M059J (cell line): ENCODE results near the gene FARP1. TPM values are rescaled to one million over a fixed set of nuclear protein-coding genes. Genes with fewer than 3 reads are reported as not detected.
"Not testable (repeated sequence)": the region's sequence is repeated elsewhere in the genome, so short reads cannot be mapped to it uniquely, and the experiment has no call there.

Experiments
- DNase-seq: peaks from one replicate; pipeline ENCODE4 v3.0.0-alpha.2; 2012; ENCODE audit warnings: low read depth
- total RNA-seq: library from RNA; depleted of rRNA; stranded (reverse); fragments of >200 nt; shearing (Covaris generic); gene quantifications from 2 replicates; pipeline ENCODE4 v1.2.3, GENCODE V29; 2014

FARP1 gene
- total RNA-seq, 1 experiment from 2014 or later: 13.3 TPM

GRCh38 chr13:98396071-98396710, 253.3 kb downstream of the FARP1 start:
- DNase-seq: no peak

GRCh38 chr13:98397221-98397620, 254.3 kb downstream of the FARP1 start:
- no peak for DNase-seq

- DNase-seq: no peak
Measured at GRCh38 chr13:98397861-98398260, 255.0 kb downstream of the FARP1 start.

GRCh38 chr13:98398581-98398980, 255.7 kb downstream of the FARP1 start:
- no peak for DNase-seq

- DNase-seq: no peak
Measured at GRCh38 chr13:98399756-98400155, 256.9 kb downstream of the FARP1 start.

GRCh38 chr13:98401934-98402333, 259.0 kb downstream of the FARP1 start:
- DNase-seq: no peak

- no peak for DNase-seq
Measured at GRCh38 chr13:98403076-98403475, 260.2 kb downstream of the FARP1 start.

- no peak for DNase-seq
Measured at GRCh38 chr13:98405107-98405571, 262.2 kb downstream of the FARP1 start.

GRCh38 chr13:98405690-98406344, 262.9 kb downstream of the FARP1 start:
- DNase-seq: no peak

GRCh38 chr13:98406427-98406826, 263.5 kb downstream of the FARP1 start:
- DNase-seq: no peak

- DNase-seq: no peak
Measured at GRCh38 chr13:98406971-98407370, 264.1 kb downstream of the FARP1 start.

- no peak for DNase-seq
Measured at GRCh38 chr13:98407575-98407974, 264.7 kb downstream of the FARP1 start.

- no peak for DNase-seq
Measured at GRCh38 chr13:98409281-98409680, 266.4 kb downstream of the FARP1 start.

- DNase-seq: no peak
Measured at GRCh38 chr13:98410612-98411011, 267.7 kb downstream of the FARP1 start.

- no peak for DNase-seq
Measured at GRCh38 chr13:98411013-98411412, 268.1 kb downstream of the FARP1 start.

GRCh38 chr13:98411617-98412265, 268.8 kb downstream of the FARP1 start:
- no peak for DNase-seq

- not testable (repeated sequence) for DNase-seq
Measured at GRCh38 chr13:98413278-98413677, 270.4 kb downstream of the FARP1 start.

- no peak for DNase-seq
Measured at GRCh38 chr13:98413796-98414195, 270.9 kb downstream of the FARP1 start.

GRCh38 chr13:98415326-98416070, 272.6 kb downstream of the FARP1 start:
- no peak for DNase-seq

- no peak for DNase-seq
Measured at GRCh38 chr13:98416408-98416807, 273.5 kb downstream of the FARP1 start.

GRCh38 chr13:98419786-98420553, 277.1 kb downstream of the FARP1 start:
- DNase-seq: no peak
